ENCODE measurements around the gene SLC38A1.
"Not testable (repeated sequence)": the region's sequence is repeated elsewhere in the genome, so short reads cannot be mapped to it uniquely, and the experiment has no call there.

Gene SLC38A1

DNA sequence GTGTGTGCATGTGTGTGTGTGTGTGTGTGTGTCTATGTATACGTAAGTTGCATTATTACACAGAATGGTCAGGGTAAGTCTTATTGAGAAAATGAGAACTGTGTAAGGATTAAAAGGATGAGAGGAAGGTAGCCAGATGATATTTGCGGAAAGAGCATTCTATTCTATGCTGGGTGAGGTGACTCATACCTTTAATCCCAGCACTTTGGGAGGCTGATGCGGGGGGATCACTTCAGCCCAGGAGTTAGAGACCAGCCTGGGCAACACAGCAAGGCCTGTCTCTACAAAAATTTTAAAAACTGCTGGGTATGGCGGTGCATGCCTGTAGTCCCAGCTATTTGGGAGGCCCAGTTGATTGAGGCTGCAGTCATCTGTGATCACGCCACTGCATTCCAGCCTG lies 103.7 kb downstream of the SLC38A1 start:
- DNase-seq (ENCODE audit: low spot score) = no peak

- no peak for DNase-seq (ENCODE audit: low spot score)
These were observed 104.6 kb downstream of the SLC38A1 start for GRCh38 chr12:46164186-46164761.

DNA sequence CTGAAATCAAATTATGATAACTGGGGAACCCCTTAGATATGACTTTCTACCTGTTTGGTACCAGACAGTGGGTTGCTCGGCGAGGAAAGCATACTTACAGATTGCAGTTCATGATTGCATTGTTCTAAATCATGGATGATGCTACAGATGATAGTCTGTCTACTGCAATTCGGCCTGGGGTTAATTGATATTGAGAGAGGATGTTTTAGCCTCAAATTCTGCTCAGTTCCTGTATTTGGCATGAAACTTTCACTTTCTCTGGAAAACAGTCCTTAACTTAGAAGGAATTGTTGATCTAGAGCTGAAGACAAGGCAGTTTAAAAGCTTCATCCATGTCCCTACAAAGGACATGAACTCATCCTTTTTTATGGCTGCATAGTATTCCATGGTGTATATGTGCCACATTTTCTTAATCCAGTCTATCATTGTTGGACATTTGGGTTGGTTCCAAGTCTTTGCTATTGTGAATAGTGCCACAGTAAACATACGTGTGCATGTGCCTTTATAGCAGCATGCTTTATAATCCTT lies 106.2 kb downstream of the SLC38A1 start:
- not testable (repeated sequence) for DNase-seq (ENCODE audit: low spot score)

GRCh38 chr12:46160981-46161690 lies 107.7 kb downstream of the SLC38A1 start:
- DNase-seq (ENCODE audit: low spot score) = no peak

DNA sequence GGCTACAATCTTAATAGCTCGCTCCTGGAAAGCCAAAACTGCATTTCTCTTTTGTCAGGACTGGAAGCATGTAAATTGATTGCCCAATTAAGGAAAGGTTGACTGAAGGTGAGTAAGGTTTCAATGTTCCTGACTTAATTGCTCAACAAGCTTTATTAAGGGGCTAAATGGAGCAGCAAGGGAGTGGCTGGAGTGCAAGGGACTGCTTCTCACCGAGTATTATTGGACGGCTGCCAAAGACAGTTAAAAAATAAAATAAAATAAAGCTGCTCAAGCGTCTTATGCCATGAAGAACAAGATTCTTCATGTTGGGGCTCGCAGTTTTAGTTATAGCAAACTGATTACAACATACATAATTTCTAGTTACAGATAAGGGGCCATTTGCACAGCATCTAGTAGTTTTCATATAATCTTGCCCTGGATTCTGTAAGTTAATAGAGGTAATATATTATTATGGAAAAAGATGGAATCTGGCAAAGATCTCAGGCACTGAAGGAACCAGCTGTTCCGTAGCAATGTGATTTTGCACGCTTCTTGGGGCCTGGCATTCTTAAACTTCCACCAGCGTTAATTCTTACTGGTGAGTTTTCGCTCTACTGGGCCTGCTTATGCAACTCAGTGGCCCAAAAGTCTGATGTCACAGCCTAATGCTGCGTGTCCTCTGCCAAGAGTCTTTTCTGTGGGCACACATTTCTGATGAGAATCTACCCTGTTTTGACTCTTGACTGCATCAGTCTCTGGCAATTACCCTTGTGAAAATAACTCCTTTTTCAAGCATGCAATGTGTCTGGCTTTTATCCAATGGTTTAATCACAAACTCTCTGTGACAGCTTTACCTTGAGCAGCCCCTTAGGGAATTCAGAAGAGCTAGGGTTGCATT lies 108.5 kb downstream of the SLC38A1 start:
- DNase-seq (ENCODE audit: low spot score) = peak; percentile 36

DNA sequence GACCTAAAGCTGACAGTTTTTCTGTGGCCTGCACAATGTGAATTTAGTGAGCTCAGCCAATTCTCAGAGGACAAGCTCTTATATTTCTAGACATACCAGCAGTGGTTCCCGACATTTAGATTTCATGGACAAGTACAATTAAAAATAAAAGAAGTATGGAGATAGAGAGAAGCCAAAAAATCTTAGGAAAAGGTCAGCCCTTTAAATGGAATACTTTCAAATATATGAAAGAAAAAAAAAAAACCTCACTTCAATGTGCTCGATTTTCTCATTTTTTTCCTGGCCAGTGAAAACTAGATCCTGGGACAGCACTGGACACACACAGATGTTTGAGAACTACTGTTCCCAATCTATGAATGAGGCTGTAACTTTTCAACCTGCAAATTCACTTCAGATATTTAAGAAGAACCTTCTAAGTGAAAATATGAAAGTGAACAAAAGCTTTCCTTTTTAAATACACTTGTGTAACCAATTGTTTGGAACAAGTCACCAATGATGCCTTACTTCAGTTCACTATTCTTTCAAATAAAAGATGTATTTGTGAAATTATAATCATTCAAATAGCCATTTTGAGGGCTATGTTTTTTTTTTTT lies 109.4 kb downstream of the SLC38A1 start:
- no peak for DNase-seq (ENCODE audit: low spot score)

GRCh38 chr12:46158501-46158900 lies 110.3 kb downstream of the SLC38A1 start:
- no peak for DNase-seq (ENCODE audit: low spot score)

GRCh38 chr12:46154221-46154985 lies 114.4 kb downstream of the SLC38A1 start:
- DNase-seq (ENCODE audit: low spot score) = peak; percentile 21

DNA sequence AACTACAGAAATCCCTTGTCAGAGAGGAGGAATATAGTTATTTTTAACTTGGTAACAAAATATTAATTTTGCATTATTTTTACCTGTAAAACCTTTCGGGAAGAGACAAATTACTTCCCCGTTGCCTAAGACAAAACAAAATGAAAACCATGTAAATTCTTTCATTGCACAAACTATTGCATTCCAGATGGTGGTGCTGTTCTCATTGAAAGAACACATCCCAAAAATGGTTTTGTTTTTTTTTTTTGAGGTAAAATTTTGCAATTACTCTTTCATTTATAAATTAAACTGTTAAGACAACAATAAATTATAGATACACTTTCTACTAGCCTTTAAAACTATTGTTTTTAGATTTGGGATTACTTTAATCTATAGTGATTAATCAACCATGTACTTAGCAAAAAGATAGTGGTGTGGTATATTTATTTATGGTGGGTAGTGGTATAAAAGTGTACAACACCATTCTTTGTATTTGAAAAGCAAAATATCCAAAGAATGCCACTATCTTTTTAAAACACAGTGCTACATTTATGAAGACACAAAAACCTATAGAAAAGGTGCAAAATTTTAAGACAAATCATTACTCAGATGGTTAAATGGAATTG lies 115.5 kb downstream of the SLC38A1 start:
- peak; percentile 21 for DNase-seq (ENCODE audit: low spot score)

DNA sequence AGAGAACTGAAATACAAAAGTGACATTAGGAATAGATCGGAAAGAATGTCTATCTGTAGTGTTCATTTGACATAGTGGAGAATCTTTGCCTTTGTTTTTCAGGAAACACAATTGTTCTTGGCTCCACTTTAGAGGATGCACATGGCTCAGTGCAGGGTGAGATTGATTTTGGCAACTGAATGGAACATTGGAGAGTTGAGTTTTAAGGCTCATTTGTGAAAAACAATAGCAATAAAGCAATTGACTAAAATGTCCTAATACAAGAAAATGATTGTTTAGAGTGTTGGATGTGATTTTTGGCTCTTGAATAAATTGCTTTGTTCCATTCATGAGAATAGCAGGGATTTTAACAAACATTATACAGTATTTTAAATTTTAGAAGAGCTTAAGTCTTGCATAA lies 116.4 kb downstream of the SLC38A1 start:
- no peak for DNase-seq (ENCODE audit: low spot score)

- no peak for DNase-seq (ENCODE audit: low spot score)
These were observed 118.1 kb downstream of the SLC38A1 start for GRCh38 chr12:46150735-46151134.

GRCh38 chr12:46149905-46150304 lies 118.9 kb downstream of the SLC38A1 start:
- DNase-seq (ENCODE audit: low spot score) = no peak

- no peak for DNase-seq (ENCODE audit: low spot score)
These were observed 119.8 kb downstream of the SLC38A1 start for GRCh38 chr12:46149079-46149464.

DNA sequence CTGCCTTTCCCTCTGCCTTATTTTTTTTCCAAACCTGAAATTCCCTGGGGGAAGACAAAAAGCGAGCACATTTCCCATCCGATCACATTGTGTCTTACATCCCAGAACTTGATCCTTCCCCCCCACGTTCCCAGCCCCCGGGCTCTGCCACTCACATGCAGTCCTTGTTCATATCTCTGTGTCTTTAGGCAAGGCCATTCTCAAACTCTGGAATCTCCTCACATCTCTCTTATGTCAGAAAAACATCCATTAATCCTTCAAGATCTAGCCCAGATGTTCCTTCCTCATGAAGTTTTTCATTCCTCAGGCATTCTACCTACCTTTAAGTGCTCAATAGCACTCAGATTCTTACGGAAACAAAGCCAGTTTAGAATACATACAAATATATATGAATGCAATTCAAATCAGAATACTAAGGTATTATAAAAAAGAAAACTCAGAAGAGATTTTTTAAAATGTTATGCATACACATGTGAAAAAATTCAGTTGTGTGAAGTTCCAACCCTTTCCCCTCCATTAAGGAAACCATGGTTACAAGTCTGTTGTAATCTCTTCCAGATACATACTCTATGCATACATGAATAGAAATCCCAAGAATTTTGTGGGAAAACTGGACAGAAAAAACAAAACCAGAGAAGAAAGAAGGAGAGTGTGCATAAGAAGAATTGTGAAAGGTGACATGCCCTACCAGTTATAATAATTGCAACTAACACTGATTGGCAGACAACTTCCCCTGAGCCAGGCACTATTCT lies 120.3 kb downstream of the SLC38A1 start:
- DNase-seq (ENCODE audit: low spot score) = no peak

DNA sequence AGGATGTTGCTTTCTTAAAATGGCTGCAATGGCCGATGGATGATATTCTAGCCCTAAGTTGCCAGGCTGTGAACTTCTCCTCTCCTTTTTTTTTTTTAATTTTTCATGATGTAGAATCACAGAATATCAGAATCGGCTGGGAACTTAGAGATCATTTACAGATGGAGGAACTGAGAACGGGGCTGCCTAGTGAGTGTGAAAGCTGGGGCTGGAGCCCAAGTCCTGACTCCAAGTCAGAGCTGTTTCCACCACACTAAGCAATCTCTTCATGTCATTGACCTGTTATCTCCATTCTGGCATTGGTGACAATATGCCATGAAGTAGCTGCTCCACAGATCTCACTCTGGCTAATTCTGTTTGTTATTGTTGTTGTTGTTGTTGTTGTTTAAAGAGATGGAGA lies 121.7 kb downstream of the SLC38A1 start:
- DNase-seq (ENCODE audit: low spot score) = no peak

DNA sequence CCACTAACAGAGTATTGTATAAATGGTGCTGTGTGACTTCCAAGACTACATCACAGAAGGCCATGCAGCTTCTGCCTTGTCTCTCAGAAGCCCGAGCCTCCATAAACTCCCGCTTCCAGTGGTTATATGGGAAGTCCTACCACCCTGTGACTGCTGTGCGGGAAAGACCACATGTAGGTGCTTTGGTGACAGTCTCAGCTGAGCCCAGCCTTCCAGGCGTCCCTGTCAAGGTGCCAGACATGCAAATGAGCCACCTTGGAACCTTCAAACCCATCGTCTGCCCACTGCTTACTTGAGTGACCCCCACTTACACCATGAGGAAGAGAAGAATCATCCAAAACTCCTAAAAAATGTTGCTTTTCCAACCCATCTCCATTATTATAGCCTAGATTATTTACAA lies 123.0 kb downstream of the SLC38A1 start:
- no peak for DNase-seq (ENCODE audit: low spot score)

DNA sequence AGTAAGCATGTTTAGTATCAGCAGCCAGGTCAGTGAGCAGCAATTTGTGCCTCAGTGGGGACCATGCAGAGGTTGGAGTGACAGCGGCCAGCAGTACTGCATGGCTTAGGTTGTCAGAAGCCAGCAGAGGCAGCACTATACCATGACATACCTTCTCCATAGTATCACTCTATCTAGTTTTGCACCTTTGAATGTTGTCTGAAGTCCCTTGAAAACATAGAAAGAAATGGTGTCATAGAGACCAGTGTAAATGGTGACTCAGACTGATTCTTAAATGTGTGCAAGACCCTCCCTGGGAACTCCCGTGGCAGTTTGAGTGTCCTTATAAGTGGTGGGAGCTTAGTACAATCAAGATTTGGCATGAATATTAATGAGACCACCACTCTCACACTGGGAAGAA lies 124.4 kb downstream of the SLC38A1 start:
- DNase-seq (ENCODE audit: low spot score) = no peak

- DNase-seq (ENCODE audit: low spot score) = no peak
These were observed 132.6 kb downstream of the SLC38A1 start for GRCh38 chr12:46136249-46136648.

- no peak for DNase-seq (ENCODE audit: low spot score)
These were observed 133.1 kb downstream of the SLC38A1 start for GRCh38 chr12:46135750-46136149.

- DNase-seq (ENCODE audit: low spot score) = no peak
These were observed 134.0 kb downstream of the SLC38A1 start for GRCh38 chr12:46134852-46135251.
